KBM-7 (cell line): ENCODE data around the gene MPZL1.

Experiments used
- DNase-seq: peaks from one replicate; pipeline ENCODE4 v3.0.0-alpha.2; 2015
- in situ Hi-C: fragments of 300-500 bp; cut with MboI; formaldehyde crosslinking; loops from 2 replicates; pipeline ENCODE4 v1.14.3; 2020; ENCODE audit warnings: low sequenced_read_pairs, low pct_unique_long_range_greater_than_20kb, mixed read lengths

Gene MPZL1

DNA sequence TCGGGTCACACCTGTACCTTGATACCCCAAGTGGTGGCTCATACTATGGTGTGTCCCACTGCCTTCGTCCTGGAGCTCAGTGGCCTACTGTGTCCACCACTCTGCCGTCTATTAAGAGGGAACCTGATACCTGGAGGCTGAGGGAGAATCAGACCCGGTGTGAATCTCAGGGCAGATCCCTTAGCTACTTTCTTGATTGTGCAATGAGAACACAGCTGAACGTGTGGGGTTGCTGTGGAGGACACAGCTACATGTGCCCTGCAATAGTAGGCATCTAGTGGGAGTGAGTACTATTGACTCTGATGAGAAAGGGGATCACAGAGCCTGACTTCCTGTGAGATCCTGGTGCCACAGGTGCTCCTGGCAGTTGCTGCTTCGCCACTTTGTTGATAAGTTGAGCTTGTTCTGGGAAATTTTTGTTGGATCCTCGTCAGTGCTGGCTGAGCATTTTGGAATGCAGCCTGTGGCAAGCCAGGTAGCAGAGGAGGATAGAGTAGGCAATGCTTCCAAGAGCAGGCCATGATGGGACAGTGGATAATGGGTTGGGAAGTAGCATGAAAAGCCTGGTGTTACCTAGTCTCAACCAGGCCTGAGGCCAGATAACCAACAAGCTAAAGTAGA is 28.2 kb upstream of the MPZL1 start:
- no peak for DNase-seq

DNA sequence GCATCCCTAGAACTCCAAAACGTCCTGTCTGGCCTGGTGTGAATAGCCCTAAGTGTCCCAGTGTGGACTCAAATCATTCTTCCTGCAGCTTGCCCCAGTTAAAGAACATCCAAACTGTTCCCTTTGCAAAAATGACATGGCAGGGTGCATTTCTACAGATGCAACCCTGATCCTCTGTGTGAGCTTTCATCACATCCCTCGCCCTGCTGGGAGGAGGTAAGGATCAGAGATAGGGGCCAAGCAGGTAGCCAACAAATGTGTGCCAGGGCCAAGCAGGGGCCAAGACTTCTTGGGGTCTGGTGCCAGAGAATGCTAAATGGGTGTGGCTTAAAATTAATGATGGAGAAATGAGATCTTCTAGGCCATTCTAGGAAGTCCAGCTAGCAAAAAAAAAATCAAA is 27.1 kb upstream of the MPZL1 start:
- DNase-seq = no peak
- in situ Hi-C loops = no loop called here

More for the DNA sequence above, 28.2 kb upstream of the MPZL1 start:
- in situ Hi-C loops = no loop called here

DNA sequence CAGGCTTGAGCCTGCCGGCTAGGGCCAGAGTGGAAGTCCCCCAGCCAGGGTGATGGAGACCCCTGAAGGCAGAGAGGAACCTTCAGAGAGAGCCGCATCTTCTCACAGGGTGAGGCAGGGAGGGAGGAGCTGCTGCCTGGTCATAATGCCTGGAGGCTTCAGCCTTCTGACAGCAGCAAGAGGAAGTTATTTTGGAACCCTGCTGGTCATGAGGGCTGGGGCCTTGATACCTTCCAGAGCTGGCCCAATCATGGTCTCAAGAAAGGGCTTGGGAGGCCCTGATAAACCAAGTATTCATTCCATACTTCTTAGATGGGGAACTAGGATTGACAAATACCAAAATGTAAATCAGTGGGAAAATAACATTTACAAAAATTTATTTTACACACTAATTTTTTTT is 26.6 kb upstream of the MPZL1 start:
- in situ Hi-C loops = no loop called here
- peak; percentile 34 for DNase-seq

DNA sequence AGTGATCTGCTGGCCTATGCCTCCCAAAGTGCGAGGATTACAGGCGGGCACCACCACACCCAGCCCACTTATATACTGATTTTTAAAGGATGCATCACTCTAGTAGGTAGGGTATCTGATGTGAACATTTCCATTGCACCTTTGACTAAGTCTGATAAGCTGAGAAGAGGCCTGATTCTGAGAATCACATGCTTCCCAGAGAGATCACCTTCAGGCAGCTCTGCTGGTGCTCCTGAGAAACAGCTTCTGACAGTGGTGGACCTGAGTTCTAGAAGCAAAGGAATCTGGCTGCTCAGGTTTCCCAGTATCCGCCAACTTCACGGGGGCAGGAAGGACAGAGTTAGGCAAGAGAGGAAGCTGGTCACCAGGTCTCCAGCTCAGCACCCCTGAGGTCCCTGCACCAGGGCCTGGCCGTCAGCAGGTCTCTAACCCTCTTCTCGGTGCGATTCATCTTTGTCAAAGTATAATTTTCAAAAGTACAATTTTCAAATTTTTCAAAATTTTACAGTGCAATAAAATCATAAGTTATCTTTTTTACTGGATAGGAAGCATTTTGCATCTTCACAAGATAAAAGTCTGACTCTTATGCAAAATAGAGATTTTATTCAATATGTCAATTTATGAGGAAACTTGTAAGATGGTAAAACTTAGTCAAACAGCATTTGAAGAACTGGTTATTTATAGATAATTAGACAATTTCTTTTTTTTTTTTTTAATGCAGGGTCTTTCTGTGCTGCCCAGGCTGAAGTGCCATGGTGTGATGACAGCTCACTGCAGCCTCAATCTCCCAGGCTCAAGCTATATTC is 25.8 kb upstream of the MPZL1 start:
- no peak for DNase-seq
- in situ Hi-C loops = no loop called here

DNA sequence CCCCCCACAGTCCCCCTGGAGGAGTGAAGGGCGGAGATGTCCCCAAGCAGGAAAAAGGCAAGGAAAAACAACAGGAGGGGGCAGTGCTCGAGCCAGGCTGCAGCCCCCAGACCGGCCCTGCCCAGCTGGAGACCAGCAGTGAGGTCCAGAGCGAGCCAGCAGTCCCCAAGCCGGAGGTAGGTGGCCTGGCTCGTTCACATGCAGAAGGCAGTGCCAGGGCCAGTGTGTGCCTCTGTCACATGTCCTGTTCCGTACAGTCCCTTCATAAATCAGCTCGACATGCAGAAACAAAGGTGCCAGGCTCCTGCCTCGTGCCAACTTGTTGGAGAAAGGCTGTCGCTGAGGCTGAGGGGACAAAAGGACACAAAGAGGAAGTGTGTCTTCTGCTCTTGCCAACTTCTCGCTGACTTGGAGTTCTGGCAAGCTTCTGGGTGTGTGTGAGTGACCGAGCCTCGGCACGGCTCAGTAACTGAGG is 24.1 kb upstream of the MPZL1 start:
- in situ Hi-C loops = no loop called here
- no peak for DNase-seq

DNA sequence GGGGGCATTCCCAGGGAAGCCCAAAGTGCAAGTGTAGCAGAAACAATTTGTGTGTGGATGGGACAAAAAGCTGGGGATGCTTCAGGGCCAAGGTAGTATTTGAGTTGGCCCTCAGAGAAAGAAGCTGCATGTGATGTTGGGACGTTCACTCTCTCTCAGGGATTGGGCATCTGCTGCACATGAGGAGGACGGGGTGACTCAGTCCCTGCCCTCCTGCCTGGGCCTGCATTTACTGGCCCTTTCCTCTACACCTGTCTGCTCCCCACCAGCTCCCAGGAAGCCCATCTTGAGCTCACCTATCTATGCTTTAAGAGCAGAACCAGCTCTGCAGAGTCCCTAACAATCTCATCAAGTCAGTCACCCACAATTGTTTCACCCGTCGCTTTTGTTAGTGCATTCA is 23.5 kb upstream of the MPZL1 start:
- no peak for DNase-seq
- in situ Hi-C loops = no loop called here

DNA sequence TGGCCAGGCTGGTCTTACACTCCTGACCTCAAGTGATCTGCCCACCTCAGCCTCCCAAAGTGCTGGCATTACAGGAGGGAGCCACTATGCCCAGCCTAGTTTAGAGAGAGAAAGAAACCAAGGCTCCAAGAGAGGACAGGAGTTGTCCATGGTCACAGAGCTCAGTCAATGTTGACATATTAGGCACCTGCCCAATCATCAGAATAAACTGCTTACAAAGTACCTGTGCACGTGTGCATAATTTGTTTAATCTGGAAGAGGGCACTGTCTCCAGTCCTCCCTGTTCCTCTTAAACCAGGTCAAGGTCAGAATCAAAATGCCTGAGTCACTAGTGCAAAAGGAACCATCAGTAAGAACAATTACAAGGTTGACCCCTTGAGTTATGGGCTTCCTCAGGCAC is 20.3 kb upstream of the MPZL1 start:
- DNase-seq = no peak
- in situ Hi-C loops = no loop called here

DNA sequence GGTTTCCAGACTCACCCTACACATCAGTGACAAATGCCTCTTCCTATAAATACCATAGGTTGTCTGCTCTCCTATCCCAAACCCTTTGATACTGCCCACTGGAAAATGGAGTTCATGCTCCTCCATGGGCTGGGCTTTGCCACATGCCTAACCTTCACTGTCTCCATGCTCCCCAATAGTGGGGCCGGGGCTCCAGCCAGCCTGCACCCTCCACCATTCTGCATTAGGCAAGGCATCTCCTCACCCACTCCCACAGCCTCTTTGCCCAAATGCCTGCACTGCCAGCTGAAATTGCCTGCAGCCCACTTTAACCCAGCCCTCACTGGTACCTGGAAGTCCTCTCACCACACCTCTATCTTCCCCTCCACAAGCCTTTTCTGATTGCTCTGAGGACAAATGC is 18.2 kb upstream of the MPZL1 start:
- no peak for DNase-seq
- in situ Hi-C loops = no loop called here

DNA sequence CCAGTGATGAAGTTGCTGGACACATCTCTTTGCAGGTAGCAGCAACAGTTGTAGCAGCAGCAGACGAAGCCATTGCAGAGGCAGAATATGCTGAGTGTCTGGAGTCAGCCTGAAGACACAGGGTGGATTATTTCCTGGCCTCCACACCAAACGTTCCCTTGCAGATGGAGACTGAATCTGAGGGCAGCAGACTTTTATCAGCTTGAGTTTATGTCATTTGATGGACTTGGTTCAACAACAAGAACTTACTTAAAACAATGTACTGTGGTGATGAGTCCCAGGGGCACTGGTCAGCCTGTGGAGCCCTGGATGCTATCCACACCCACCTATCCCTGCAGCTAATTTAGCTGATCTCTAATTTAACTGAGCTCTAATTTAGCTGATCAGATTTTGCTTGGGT is 17.1 kb upstream of the MPZL1 start:
- in situ Hi-C loops = no loop called here

DNA sequence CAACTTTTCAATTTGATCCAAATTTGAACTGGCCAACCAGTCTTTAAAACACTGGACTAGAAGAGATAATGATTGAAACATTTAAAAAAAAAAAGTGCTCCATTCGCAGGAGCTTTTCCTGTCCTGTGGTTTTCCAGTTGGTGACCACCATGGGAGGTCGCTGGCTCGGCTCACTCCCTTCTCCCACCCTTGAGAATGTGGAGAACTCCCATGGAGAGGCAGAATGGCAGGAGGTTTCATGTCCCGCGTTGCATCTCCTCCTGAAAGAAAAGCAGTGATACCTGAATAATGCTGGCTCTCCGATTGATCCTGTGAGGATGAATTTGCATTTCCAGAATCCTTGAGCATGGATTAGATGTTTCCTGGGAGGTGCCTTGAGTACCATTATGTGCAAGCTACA is 16.5 kb upstream of the MPZL1 start:
- in situ Hi-C loops = no loop called here
- DNase-seq = no peak

More for the DNA sequence above, 17.1 kb upstream of the MPZL1 start:
- no peak for DNase-seq

DNA sequence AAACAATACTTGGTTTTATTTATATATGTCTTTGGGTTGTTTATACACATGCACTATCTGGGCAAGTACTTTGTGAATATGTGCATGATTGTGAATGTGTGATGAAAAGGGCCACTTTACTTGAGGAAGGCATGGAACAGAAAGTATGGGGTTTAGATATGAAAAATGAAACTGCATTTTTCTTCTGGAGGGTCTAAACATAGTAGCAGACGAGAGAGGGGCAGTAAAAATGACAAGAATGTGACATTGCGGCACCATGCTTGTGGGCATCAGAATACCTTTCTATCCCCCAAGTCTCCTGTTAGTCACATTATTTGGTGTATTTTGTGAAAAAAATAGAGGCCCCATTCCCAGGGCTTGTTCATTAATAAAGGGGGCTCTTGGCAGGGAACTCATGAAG is 15.4 kb upstream of the MPZL1 start:
- in situ Hi-C loops = no loop called here
- DNase-seq = no peak

DNA sequence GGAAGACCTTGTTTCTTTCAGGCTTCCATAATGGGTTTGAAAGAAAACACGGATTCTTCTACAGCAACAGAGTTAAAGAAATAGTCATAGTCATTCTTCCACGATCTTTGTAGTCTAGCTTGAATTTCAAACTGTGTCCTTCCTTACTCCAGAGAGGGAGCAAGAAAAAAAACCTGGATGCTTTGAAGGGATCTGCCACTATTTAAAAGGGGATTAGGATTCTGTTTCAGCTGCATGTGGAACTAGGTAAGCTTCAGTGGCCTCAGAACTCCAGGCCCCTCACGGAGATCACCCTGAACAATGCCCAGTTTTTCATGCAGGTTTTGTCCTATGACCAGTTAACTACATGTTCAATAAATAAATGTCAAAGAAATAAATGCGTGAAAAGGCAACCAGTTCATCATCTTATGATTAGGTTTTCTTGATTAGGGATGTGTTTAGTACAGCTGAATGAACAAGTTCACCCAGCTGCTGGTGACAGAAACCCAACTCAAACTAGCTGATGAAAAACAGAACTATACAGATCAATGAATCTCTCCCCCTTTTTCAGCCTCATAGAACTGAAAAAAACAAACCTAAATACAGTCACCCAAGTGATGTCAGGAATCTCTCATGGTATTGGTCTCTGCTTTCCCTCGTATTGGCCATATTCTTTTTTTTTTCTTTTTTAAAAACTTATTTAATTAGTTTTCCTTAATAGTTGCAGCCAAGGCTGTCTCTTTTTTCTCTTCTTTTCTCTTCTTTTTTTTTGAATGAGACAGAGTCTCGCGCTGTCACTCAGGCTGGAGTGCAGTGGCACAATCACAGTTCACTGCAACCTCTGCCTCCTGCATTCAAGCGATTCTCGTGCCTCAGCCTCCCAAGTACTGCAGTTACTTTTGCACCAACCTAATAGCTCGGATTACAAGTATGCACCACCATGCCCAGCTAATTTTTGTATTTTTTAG is 14.6 kb upstream of the MPZL1 start:
- in situ Hi-C loops = no loop called here
- DNase-seq = no peak

DNA sequence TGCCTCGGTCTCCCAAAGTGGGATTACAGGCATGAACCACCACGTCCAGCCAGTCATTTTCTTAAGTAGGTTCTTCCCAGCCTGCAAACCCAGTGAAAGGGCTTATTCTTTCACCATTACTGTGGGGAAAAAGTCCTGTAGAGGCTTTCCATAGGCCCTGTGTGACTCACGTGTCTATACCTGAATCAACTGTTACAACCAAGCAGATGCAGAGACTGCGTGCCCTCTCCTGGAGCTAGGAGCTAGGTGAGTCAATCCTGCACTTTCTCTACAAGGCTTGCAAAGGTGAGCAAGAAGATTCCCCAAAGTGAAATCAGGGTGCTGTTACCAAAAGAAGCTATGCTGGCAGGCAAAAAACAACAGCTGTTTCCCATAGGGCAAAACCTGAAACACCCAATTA is 13.8 kb upstream of the MPZL1 start:
- in situ Hi-C loops = no loop called here
- DNase-seq = no peak

DNA sequence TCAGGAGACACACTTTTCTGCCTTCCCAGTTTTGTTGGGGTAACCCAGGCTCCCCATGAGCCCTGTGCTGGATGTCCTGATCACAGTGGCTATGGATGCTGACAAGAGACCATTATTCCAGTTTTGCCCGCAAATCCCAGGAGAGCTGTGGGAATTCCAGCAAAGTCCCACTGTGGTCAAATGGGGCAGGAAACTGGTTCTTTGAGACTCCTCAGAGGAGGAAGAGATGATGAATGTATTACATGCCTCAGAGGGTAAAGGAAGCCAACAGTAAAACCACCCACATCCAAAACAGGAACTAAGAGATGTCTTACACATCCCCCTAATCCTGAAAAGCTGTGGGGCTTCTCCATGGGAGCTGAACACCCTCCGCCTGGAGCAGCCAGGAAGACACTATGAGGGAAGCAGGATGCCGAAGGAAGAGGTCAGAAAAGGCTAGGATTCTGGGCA is 12.8 kb upstream of the MPZL1 start:
- DNase-seq = peak; percentile 75
- in situ Hi-C loops = no loop called here

DNA sequence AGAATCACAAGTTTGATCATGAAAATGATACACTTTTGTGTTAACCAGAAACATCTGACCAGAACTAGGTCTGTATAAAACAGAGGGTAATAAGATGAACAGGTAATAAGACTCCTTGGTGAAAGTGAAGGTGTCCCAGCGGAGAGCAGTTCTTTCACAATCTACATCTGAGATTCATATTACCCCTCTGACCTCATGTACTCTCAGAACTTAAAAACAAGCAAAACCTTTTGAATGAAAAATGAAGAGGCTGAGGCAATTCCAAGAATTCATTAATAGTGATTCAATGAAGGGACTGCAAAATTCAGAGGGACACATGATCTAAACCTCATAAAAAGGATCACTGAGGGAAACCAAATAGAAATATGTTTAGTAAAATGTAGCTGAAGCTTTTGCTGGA is 10.9 kb upstream of the MPZL1 start:
- in situ Hi-C loops = no loop called here
- no peak for DNase-seq

DNA sequence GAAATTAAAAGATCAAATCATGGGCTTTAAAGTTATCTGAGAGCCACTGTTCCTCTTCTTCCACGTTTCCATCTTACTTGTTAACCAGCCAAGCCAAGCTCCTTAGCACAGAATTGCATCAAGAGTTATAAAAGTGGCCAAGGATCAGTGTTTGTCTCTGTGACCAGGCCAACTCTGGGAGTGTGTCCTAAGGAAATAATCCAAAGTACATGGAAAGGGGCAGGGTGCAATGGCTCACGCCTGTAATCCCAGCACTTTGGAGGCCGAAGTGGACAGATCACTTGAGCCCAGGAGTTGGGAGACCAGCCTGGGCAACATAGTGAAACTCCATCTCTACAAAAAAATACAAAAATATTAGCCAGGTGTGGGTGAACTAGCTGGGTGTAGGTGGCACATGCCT is 10.0 kb upstream of the MPZL1 start:
- no peak for DNase-seq
- in situ Hi-C loops = no loop called here

DNA sequence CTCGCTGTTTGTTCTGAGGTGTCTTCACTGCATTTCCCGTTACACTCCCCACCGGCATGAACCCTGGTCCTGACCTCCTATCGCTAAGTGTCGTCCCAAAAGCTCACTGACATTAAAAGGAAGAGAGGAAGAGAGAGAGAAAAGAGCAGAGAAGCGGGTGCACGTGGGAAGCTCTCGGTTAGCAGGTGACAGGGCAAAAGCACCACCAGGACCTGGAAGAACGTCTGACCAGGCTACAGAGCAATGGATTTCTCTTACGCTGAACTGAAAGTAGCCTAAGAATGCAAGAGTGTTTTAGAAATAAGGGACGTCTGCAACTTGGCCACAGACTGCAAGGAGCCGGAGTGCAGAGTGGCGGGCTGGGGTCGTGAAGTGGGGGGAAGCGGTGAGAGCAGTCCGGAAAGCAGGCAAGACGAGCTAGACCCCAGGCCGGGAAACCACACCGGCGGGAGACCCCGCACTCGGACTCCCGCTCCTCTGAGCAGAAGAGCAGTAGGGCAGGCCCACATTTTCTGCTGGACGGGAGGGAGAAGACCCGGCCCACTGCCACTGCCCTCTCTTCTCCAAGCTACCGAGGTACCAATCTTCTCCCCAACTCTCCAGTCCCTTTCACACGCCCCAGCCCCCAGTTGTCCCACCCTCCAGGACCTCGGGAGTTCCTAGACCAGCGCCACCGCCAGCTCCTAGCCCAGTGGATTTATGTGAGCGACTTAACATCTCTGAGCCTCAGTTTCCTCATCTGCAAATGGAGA is 8.3 kb upstream of the MPZL1 start:
- in situ Hi-C loops = no loop called here
- peak; percentile 24 for DNase-seq

DNA sequence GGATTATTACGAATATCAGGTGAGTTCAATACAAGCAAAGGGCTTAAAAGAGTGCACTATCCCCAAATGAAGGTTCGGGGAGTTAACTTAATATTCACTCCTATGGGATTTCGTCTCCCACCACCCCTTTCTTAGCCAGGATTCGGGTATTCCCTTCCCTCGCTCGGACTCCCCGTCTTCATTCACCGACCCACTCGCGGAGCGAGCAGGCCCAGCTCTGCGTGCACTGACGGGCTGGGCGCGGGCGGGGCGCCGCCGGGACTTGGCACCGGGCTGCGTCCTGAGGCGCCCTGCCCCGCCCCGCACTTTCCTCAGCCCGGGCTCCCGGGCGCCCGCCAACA is 7.7 kb upstream of the MPZL1 start:
- DNase-seq = no peak
- in situ Hi-C loops = no loop called here

DNA sequence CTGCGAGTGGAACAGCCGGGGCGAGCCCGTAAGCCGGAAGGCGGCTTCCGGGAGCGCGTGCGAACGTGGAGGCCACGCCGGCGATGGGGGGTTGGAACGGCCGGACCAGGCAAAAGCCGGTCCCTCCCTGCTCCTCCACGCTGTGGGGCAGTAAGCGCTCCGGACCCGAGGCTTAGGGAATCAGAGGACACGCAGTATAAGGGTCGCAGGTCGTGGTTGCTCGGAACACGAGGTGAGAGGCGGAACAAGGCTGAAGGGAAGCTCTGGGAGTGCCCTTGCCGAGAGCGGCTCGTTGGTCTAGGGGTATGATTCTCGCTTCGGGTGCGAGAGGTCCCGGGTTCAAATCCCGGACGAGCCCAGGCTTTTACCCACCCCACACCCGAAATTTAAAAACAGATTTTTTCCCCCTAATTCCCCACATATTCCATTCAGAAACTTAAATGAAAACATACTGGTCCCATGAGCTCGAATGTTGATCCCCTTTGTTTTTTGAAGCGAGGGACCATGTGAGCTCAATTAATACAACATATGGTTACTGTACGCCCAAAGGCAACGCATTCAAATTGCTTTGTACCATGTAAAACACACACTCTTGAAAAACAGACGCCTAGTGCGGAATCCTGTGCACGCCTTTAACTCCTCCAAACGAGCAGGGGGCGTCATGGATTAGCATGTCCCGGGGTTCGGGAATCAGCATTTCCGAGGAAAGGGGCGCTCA is 7.2 kb upstream of the MPZL1 start:
- in situ Hi-C loops = no loop called here
- DNase-seq = peak; percentile 93
